Gastrocnemius medialis (tissue), 4 donors: ENCODE measurements around the gene TMEM220. TPM values are rescaled to one million over a fixed set of nuclear protein-coding genes. Genes with fewer than 3 reads are reported as not detected.

ENCODE experiments used
- ATAC-seq, 2 donors: fragments of 150-250 bp; one replicate each; pipeline ENCODE4 v1.9.1; 2016
- DNase-seq, 2 donors: peaks; one replicate each; pipeline ENCODE4 v3.0.0-alpha.2; 2019
- H3K27ac ChIP-seq, 4 donors: fragments of 200-600 bp; sonication (generic); 1 replicate in 1 of 4; 2 replicates in 3 of 4; pipeline ENCODE4 v1.5.1; 2016 to 2018; ENCODE audit warnings: mild to moderate bottlenecking in 2 of 4, moderate library complexity in 1 of 4
- H3K27me3 ChIP-seq, 3 donors: fragments of 200-600 bp; sonication (generic) in 2 of 3; 1 replicate in 1 of 3; 2 replicates in 2 of 3; pipeline versions ENCODE4 v1.5.1 to v1.6.0; 2016 to 2019; ENCODE audit warnings: mild to moderate bottlenecking in 1 of 3, moderate library complexity in 1 of 3
- H3K36me3 ChIP-seq, 2 donors: fragments of 200-600 bp; sonication (generic) in 1 of 2; one replicate each; pipeline ENCODE4 v1.5.1; 2017 to 2018
- H3K4me1 ChIP-seq, 2 donors: fragments of 200-600 bp; sonication (generic) in 1 of 2; one replicate each; pipeline ENCODE4 v1.5.1; 2016 to 2017; ENCODE audit warnings: mild to moderate bottlenecking in 2 of 2
- H3K4me3 ChIP-seq, 4 donors: fragments of 200-600 bp; sonication (generic) in 3 of 4; 1 replicate in 1 of 4; 2 replicates in 3 of 4; pipeline ENCODE4 v1.5.1; 2016 to 2019; ENCODE audit warnings: mild to moderate bottlenecking in 2 of 4
- H3K9me3 ChIP-seq, 3 donors: fragments of 200-600 bp; sonication (generic) in 2 of 3; 1 replicate in 1 of 3; 2 replicates in 2 of 3; pipeline ENCODE4 v1.5.1; 2016 to 2019
- POLR2A ChIP-seq, 2 donors: fragments of 450-650 bp; IDR thresholded peaks; one replicate each; pipeline ENCODE4 v1.6.1; 2017; ENCODE audit warnings: antibody characterized with exemption in 2 of 2, mild to moderate bottlenecking in 2 of 2, moderate library complexity in 2 of 2
- in situ Hi-C, 4 donors: fragments of 200-750 bp; cut with MboI; loops; one replicate each; pipeline versions ENCODE4 v1.15.0 to v1.8.0; 2017; ENCODE audit warnings: low sequenced_read_pairs in 4 of 4
- intact Hi-C: fragments of 100-400 bp; cut with DNase I; formaldehyde crosslinking; loops from one replicate; pipeline ENCODE4 v1.15.1; 2023; ENCODE audit warnings: low total_unique reads
- total RNA-seq, 4 donors: library from RNA; depleted of rRNA; stranded (reverse); fragments of >200 nt; gene quantifications; one replicate each; pipeline versions ENCODE4 v1.1.0 to v1.2.3, GENCODE V29; 2016
- TF ChIP-seq, protein P1 (sequence below), 5 experiments: fragments of 450-650 bp in 3 of 5; fragments of 200-600 bp in 2 of 5; sonication (generic) in 2 of 5; IDR thresholded peaks in 4 of 5; conservative IDR thresholded peaks in 1 of 5; 1 replicate in 4 of 5; 2 replicates in 1 of 5; pipeline ENCODE4 v1.5.1; 2016 to 2019; ENCODE audit warnings: antibody characterized with exemption in 5 of 5, mild to moderate bottlenecking in 3 of 5, moderate library complexity in 3 of 5

Gene TMEM220
- total RNA-seq, 4 donors from 2014 or later: 3.7 to 8.6 (median 3.9) TPM

DNA sequence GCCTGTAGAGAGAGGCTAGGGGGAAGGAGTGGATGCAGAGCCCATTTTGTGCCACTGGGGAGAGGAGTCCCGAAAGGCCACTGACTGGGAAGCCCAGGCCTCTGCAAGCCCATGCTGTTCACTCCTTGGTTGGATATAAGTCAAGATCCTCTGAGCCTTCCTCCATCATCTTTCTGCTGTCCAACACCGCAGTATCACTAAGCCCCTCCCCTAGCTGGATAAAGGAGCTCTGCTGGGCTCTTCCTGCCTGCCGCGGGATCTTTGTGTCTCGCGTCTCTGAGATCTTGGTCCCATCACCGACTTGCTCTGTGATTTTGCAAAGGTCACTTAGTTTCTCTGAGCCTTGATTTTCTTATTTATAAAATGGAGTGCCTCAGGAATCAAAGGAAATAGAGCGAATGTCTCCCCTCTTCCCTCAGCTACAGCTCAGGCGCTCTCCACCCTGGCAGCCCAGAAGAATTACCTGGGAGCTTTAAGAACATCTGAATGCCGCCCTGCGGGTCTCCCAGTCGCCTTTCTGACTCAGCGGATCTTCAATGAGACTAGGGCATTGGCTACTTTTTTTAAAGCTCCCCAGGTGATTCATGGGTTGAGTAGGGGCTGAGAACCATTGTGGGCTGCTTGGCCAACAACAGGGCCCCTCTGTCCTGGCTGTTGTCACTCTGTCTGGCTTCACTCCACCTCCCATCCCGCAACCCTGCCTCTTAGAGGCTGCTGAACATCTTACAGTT, 25.2 kb upstream of the TMEM220 start:
- ATAC-seq (no peak), DNase-seq (no peak)
- Histone ChIP-seq H3K4me1 (peaks cover 6 to 24% of the 10 kb centered on the region in 2 donors), H3K27me3 (no peaks in the 10 kb centered on the region), H3K9me3 (no peaks in the 10 kb centered on the region), H3K36me3 (no peaks in the 10 kb centered on the region), H3K27ac (no peak overlapping the region), H3K4me3 (no peak overlapping the region)
- in situ Hi-C loops: no loop called here
- TF ChIP-seq, protein P1, sequence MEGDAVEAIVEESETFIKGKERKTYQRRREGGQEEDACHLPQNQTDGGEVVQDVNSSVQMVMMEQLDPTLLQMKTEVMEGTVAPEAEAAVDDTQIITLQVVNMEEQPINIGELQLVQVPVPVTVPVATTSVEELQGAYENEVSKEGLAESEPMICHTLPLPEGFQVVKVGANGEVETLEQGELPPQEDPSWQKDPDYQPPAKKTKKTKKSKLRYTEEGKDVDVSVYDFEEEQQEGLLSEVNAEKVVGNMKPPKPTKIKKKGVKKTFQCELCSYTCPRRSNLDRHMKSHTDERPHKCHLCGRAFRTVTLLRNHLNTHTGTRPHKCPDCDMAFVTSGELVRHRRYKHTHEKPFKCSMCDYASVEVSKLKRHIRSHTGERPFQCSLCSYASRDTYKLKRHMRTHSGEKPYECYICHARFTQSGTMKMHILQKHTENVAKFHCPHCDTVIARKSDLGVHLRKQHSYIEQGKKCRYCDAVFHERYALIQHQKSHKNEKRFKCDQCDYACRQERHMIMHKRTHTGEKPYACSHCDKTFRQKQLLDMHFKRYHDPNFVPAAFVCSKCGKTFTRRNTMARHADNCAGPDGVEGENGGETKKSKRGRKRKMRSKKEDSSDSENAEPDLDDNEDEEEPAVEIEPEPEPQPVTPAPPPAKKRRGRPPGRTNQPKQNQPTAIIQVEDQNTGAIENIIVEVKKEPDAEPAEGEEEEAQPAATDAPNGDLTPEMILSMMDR (IDR thresholded peaks at IDR 0.05 in 4 of 5, conservative IDR thresholded peaks at IDR 0.05 in 1 of 5): no peak
- TF ChIP-seq POLR2A (IDR thresholded peaks at IDR 0.05): no peak
- intact Hi-C loops: no loop called here

DNA sequence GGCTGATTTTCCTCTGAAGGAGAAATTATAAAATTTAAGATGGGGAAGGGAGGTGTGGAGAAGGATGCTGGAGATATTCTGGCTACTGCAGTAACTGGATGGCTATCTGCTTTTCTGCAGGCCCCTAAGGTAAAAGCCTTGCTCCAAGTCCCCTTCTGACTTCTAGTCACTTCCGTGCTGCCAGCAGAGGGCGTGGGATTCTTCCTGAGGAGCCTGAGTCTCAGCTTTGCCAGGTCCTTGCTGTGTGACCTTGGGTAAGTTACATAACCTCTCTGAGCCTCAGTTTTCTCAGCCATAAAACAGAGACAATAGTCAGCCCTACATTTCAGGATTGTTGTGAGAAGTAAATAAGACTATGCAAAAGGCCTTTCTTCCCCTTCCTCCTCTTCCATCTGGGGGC, 24.3 kb upstream of the TMEM220 start:
- intact Hi-C loops: no loop called here
- in situ Hi-C loops: no loop called here

DNA sequence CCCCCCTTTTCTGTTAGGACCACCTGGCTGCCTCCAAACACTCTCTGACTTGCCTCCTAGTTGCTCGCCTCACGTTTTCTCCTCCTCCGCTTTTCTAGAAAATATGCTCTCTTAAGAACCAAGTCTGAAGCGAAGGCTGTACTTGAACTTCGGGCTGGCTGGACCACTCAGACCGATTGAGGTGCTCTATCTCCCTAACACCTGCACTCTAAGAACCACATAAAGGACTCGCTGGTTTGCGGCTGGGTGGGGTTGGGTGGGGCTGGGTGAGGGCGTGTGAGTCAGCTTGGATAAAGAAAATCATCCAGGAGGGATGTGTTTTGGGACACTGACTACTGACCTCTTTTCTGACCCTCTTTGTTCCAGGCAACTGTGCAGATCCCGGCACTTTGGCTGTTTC, 22.9 kb upstream of the TMEM220 start:
- intact Hi-C loops (no loop called here), in situ Hi-C loops (no loop called here)
- no peak overlapping the region for H3K4me3 ChIP-seq
- no peaks in the 10 kb centered on the region for H3K27me3 ChIP-seq
- H3K36me3 ChIP-seq: no peaks in the 10 kb centered on the region
- H3K4me1 ChIP-seq: peaks cover 6 to 18% of the 10 kb centered on the region in 2 donors
- ATAC-seq: no peak
- no peak for DNase-seq
- TF ChIP-seq, protein P1 (IDR thresholded peaks at IDR 0.05 in 4 of 5, conservative IDR thresholded peaks at IDR 0.05 in 1 of 5): no peak
- TF ChIP-seq POLR2A (IDR thresholded peaks at IDR 0.05): no peak
- H3K9me3 ChIP-seq: no peaks in the 10 kb centered on the region
- no peak overlapping the region for H3K27ac ChIP-seq

More for the DNA sequence above, 24.3 kb upstream of the TMEM220 start:
- Histone ChIP-seq H3K4me1 (peaks cover 6 to 24% of the 10 kb centered on the region in 2 donors), H3K36me3 (no peaks in the 10 kb centered on the region), H3K9me3 (no peaks in the 10 kb centered on the region), H3K27ac (no peak overlapping the region), H3K27me3 (no peaks in the 10 kb centered on the region), H3K4me3 (no peak overlapping the region)
- TF ChIP-seq, protein P1 (IDR thresholded peaks at IDR 0.05 in 4 of 5, conservative IDR thresholded peaks at IDR 0.05 in 1 of 5): no peak
- TF ChIP-seq POLR2A (IDR thresholded peaks at IDR 0.05): no peak
- DNase-seq (no peak), ATAC-seq (no peak)

DNA sequence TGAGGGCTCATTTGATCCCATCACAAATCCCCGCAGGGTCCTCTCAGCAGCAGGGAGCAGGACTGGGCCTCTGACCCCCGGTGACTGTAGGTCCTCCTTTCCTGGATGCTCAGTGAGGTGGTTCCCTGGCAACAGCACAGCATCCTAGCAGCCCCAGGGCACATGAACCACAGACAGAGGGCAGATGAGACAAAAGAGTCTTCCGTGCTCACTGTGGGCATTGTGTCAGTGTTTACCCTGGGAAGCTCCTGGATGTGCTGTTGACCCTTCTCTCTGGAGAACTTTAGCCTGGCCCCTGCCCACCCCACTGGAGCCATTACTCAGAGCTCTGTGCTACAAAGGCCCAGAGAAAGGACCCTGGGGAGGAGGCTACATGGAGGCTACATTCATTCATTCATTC, 21.7 kb upstream of the TMEM220 start:
- in situ Hi-C loops: no loop called here
- no peak for ATAC-seq

More for the DNA sequence above, 21.7 kb upstream of the TMEM220 start:
- Histone ChIP-seq H3K27ac (no peak overlapping the region), H3K4me1 (peaks cover under 1 to 8% of the 10 kb centered on the region in 2 donors), H3K36me3 (no peaks in the 10 kb centered on the region), H3K9me3 (no peaks in the 10 kb centered on the region), H3K27me3 (no peaks in the 10 kb centered on the region), H3K4me3 (no peak overlapping the region)
- intact Hi-C loops: no loop called here
- no peak for TF ChIP-seq POLR2A (IDR thresholded peaks at IDR 0.05)
- TF ChIP-seq, protein P1 (IDR thresholded peaks at IDR 0.05 in 4 of 5, conservative IDR thresholded peaks at IDR 0.05 in 1 of 5): no peak
- DNase-seq: no peak
